ENCODE measurements around the gene POU5F1.
"Not testable (repeated sequence)": the region's sequence is repeated elsewhere in the genome, so short reads cannot be mapped to it uniquely, and the experiment has no call there.

Gene POU5F1

GRCh38 chr6:31165064-31165832 lies 5.2 kb downstream of the POU5F1 start:
- DNase-seq = not testable (repeated sequence)

GRCh38 chr6:31164475-31165063 lies 5.9 kb downstream of the POU5F1 start:
- DNase-seq = not testable (repeated sequence)

- no peak for DNase-seq
Observed at GRCh38 chr6:31163922-31164321, 6.6 kb downstream of the POU5F1 start.

- no peak for DNase-seq
Observed at GRCh38 chr6:31162463-31163165, 7.9 kb downstream of the POU5F1 start.

GRCh38 chr6:31161216-31162126 lies 9.0 kb downstream of the POU5F1 start:
- no peak for DNase-seq

- no peak for DNase-seq
Observed at GRCh38 chr6:31158863-31159855, 11.3 kb downstream of the POU5F1 start.

GRCh38 chr6:31158140-31158862 lies 12.2 kb downstream of the POU5F1 start, which contains the start of gene TCF19:
TCF19 (plus strand) TSS chr6:31158589; CDS start chr6:31159470, 881 bp downstream.
- DNase-seq = peak; percentile 98

GRCh38 chr6:31157513-31158139 lies 12.9 kb downstream of the POU5F1 start, which contains the start of gene CCHCR1:
CCHCR1 (minus strand) TSS chr6:31157802; CDS start chr6:31157600, 202 bp downstream.
- DNase-seq = no peak

GRCh38 chr6:31156641-31157040 lies 13.8 kb downstream of the POU5F1 start:
- DNase-seq = no peak

- DNase-seq = no peak
Observed at GRCh38 chr6:31154436-31154835, 16.0 kb downstream of the POU5F1 start.

GRCh38 chr6:31152781-31153180 lies 17.7 kb downstream of the POU5F1 start:
- peak; percentile 69 for DNase-seq

GRCh38 chr6:31149827-31150447 lies 20.5 kb downstream of the POU5F1 start:
- DNase-seq = no peak

- DNase-seq = no peak
Observed at GRCh38 chr6:31145386-31145785, 25.1 kb downstream of the POU5F1 start.

GRCh38 chr6:31144970-31145340 lies 25.5 kb downstream of the POU5F1 start:
- DNase-seq = no peak

GRCh38 chr6:31144296-31144969 lies 26.0 kb downstream of the POU5F1 start:
- no peak for DNase-seq

GRCh38 chr6:31143148-31143547 lies 27.3 kb downstream of the POU5F1 start:
- no peak for DNase-seq

- DNase-seq = no peak
Observed at GRCh38 chr6:31142361-31142761, 28.1 kb downstream of the POU5F1 start.

GRCh38 chr6:31140643-31141042 lies 29.8 kb downstream of the POU5F1 start:
- DNase-seq = no peak

- DNase-seq = no peak
Observed at GRCh38 chr6:31139599-31139998, 30.9 kb downstream of the POU5F1 start.

All from NCI-H2029 (cell line).